Brain pericyte (primary cell): Measurements from ENCODE around the gene GMEB2.
"Not testable (repeated sequence)": the region's sequence is repeated elsewhere in the genome, so short reads cannot be mapped to it uniquely, and the experiment has no call there.

Source experiments
- DNase-seq: peaks from one replicate; pipeline ENCODE4 v3.0.0-alpha.2; 2012; ENCODE audit warnings: low read depth, low spot score

Gene GMEB2

GRCh38 chr20:63640086-63640485 is 13.2 kb upstream of the GMEB2 start:
- DNase-seq, result no peak

DNA sequence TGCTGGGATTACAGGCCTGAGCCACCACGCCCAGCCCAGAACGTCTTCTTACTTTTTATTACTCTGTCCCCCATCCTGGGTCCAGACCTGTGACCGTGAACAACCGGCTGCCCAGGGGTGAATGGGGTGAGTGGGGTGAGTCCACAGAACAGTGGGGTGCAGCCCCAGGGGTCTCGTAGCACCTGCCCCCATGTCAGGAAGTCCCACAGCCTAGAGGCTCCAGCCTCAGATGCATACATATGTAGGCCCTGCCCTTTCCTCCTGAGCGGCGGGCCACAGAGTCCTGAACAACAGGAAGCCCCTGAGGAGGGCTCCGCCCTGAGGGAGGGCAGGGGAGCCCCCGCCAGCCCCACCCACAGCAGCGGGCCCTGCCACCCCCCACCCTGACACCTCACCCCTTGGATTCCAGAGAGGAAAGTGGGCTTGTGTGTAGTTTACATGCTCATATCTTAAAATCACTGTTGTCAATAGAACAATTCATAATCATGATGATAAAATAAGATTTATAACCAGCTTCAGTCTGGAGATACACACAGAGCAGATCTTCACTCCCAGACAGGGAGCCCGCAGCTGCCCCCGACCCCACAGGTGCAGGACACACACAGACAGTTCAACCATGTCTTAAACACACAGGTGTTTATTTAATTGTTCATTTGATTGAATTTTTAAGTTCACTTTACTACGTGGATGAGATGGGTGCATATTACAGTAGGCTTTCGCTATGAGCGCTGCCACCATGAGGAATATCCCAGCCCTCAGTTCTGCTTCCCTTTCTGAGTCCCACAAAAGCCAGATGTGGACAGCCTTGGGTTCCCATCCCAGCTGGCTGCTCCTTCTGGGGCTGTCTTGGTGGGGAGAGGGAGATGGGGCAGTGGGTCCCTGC is 12.4 kb upstream of the GMEB2 start:
- DNase-seq, result no peak

- no peak for DNase-seq
Observed at GRCh38 chr20:63636752-63637628, 10.1 kb upstream of the GMEB2 start.

GRCh38 chr20:63635431-63636141 is 8.7 kb upstream of the GMEB2 start:
- no peak for DNase-seq

DNA sequence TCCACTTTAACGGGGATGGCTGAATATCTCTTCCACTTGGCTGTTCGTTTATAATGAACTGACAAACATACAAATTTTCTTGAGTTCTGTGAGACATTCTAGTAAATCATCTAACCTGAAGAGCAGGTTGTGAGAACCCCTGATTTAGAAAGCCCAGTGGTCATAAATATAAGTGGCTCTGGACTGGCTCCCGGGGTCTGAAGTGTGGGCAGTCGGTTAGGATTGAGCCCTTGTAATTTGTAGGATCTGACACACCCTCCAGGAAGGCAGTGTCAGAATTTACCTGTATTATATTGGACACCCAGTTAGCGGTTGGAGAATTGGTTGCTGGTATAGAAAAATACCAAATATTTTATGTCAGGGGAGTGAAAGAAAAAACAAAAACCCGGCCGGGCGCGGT is 6.8 kb upstream of the GMEB2 start:
- no peak for DNase-seq

DNA sequence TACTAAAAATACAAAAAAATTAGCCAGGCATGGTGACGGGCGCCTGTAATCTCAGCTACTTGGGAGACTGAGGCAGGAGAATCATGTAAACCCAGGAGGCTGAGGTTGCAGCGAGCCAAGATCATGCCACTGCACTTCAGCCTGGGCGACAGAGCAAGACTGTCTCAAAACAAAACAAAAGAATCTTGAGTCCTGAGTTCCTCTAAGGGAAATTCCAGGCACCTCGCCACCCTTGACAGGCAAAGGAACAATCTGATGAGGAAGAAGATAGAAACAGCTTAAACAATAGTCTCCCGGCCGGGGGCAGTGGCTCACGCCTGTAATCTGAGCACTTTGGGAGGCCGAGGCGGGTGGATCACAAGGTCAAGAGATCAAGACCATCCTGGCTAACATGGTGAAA is 4.5 kb upstream of the GMEB2 start:
- DNase-seq, result not testable (repeated sequence)

- DNase-seq, result not testable (repeated sequence)
Observed at GRCh38 chr20:63630956-63631355, 4.1 kb upstream of the GMEB2 start.

GRCh38 chr20:63628246-63628975 is 1.5 kb upstream of the GMEB2 start:
- no peak for DNase-seq

DNA sequence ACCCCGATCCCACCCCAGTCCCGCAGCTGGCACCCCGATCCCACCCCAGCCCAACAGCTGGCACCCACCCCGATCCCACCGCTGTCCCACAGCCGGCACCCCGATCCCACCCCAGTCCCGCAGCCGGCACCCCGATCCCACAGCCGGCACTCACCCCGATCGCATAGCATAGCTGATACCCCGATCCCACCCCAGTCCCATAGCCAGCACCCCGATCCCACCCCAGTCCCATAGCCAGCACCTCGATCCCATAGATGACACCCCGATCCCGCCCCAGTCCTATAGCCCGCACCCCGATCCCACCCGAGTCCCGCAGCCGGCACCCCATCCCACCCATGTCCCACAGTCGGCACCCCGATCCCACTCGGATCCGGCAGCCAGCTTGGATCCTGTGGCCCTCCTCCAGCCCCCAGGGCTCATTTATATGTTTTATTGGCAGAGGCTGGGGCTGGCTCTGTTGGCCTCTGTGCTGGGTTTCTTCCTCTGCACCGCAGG is 897 bp upstream of the GMEB2 start:
- no peak for DNase-seq

DNA sequence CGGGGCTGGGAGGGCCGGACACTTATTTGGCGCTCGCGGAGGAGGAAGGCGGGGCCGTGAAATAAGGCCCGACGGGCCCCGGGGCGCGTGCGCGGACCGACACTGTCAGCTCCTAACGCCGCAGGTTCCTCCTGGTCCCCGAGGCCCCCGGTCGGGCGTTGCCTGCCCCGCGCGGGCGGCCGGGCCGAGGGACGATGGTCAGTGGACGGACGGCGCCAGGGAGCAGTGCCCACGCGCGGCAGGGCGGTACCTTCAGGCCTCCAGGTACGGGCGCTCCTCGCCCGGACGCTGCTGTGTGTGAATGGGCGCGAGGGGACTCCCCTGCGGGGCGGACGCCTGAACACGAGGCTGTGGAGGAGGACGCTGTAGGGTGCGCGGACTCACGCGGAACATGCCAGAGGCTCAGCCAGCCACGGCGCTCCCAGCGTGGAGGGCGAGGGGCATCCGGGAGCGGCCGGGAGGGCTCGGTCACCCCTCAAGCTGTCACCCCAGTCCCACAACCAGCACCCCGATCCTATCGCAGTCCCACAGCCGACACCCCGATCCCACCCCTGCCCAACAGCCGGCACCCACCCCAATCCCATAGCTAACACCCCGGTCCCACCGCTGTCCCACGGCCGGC is 339 bp upstream of the GMEB2 start:
- DNase-seq, result peak; percentile 47

- no peak for DNase-seq
Observed at GRCh38 chr20:63625771-63626423, 1.0 kb downstream of the GMEB2 start.

DNA sequence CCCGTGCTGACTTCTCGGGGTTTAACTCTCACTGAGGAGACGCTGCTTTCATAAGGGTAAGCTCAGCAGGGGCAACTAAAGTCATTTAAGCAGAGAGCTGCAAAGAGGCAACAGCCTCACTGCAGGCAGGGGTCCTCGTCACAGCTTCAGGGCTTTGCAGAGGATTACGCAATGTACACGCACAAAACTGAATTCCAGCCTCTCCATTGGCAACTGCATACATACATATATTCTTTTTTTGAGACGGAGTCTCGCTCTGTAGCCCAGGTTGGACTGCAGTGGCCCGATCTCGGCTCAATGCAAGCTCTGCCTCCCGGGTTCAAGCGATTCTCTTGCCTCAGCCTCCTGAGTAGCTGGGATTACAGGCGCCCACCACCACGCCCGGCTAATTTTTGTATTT is 2.4 kb downstream of the GMEB2 start:
- no peak for DNase-seq

DNA sequence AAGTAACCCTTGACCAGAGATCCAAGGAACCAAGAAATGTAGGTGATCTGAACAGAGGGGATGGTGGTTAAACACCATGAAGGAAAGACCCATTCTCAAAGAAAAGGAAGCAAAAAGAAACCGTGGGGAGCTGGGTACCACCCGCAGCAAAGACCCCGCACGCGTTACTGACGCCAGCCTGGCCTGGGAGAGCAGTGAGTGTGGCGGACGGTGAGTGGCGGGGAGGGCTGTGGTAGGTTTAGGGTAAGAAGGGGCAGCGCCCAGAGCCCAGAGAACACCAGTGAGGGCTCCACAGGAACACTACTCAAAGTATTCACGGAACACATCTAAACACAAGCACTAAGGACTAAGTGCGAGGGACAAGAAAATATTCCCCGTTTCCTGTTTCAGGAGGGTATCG is 4.2 kb downstream of the GMEB2 start:
- DNase-seq, result no peak

DNA sequence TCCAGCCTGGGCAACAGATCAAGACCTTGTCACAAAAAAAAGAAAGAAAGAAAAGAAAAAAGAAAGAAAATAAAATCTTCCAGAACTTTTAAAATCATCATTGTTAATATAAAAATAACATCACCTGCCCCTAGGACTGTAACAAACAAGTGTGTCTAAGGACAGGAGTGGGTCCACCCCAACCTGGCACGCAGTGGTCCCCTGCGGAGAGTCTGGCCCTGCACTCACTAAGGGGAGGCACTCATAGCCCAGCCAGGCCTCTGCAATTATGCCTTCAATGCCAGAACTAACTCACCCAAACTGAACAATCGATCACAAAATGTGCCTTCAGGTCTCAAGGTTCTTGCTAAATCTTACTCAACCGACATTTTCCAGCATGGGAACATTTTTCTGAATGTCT is 4.8 kb downstream of the GMEB2 start:
- no peak for DNase-seq

GRCh38 chr20:63620991-63621390 is 5.9 kb downstream of the GMEB2 start:
- no peak for DNase-seq

GRCh38 chr20:63619505-63619904 is 7.4 kb downstream of the GMEB2 start:
- no peak for DNase-seq

DNA sequence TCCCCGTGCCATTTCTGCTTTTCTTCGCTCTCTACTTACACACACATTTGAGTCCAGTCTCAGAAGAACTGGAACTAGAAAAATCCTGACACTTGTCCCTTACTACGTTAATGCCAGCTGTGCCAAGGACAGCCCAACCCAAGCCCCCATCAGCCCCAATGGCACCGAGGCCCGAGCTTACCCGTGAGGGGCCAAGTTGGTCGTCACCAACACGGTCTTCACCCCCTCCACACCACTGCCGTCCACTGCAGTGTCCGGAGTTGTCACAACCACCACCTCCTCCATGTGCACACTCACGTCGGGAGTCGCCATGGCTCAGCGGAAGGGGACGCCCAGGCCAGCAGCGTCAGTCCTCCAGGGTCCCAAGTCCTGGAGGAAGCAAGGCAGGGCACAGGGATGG is 7.8 kb downstream of the GMEB2 start:
- DNase-seq, result no peak

- no peak for DNase-seq
Observed at GRCh38 chr20:63618291-63618980, 8.5 kb downstream of the GMEB2 start.

- DNase-seq, result no peak
Observed at GRCh38 chr20:63617876-63618265, 9.0 kb downstream of the GMEB2 start.
